HepG2 (cell line): Measurements from ENCODE around the gene ATP5F1E. TPM values are rescaled to one million over a fixed set of nuclear protein-coding genes. Genes with fewer than 3 reads are reported as not detected.

Source experiments
- EEA1 ChIP-seq: sonication (generic); formaldehyde crosslinking; IDR thresholded peaks from 2 replicates; pipeline ENCODE4 v1.5.1; 2020; ENCODE audit warnings: mild to moderate bottlenecking, missing genetic modification reagents, borderline replicate concordance
- JUN ChIP-seq: sonication (generic); formaldehyde crosslinking; IDR thresholded peaks from 2 replicates; pipeline ENCODE4 v1.4.0; 2020; ENCODE audit warnings: mild to moderate bottlenecking, missing genetic modification reagents
- MEIS1 ChIP-seq: sonication (generic); formaldehyde crosslinking; IDR thresholded peaks from 2 replicates; pipeline ENCODE4 v1.9.0; 2021; ENCODE audit warnings: mild to moderate bottlenecking, missing genetic modification reagents, moderate library complexity, borderline replicate concordance
- REPIN1 ChIP-seq: sonication (generic); formaldehyde crosslinking; IDR thresholded peaks from 2 replicates; pipeline ENCODE4 v1.8.0; 2022; ENCODE audit warnings: missing genetic modification reagents, low read depth, mild to moderate bottlenecking, borderline replicate concordance
- ZBTB34 ChIP-seq: sonication (generic); formaldehyde crosslinking; IDR thresholded peaks from 2 replicates; pipeline ENCODE4 v1.8.0; 2022; ENCODE audit warnings: mild to moderate bottlenecking, missing genetic modification reagents
- ZBTB42 ChIP-seq: sonication (generic); formaldehyde crosslinking; IDR thresholded peaks from 2 replicates; pipeline ENCODE4 v1.5.0; 2020; ENCODE audit warnings: mild to moderate bottlenecking, missing genetic modification reagents
- ZMYM3 ChIP-seq: sonication (generic); formaldehyde crosslinking; IDR thresholded peaks from 2 replicates; pipeline ENCODE4 v1.5.1; 2020; ENCODE audit warnings: mild to moderate bottlenecking, missing genetic modification reagents
- ZNF562 ChIP-seq: sonication (generic); formaldehyde crosslinking; IDR thresholded peaks from 2 replicates; pipeline ENCODE4 v1.8.0; 2022; ENCODE audit warnings: missing genetic modification reagents, borderline replicate concordance
- ZNF687 ChIP-seq: sonication (generic); formaldehyde crosslinking; IDR thresholded peaks from 2 replicates; pipeline ENCODE4 v1.5.1; 2020; ENCODE audit warnings: mild to moderate bottlenecking, missing genetic modification reagents, moderate library complexity
- ZNF746 ChIP-seq: sonication (generic); formaldehyde crosslinking; IDR thresholded peaks from 2 replicates; pipeline ENCODE4 v1.8.0; 2022; ENCODE audit warnings: mild to moderate bottlenecking, missing genetic modification reagents
- ZNF891 ChIP-seq: sonication (generic); formaldehyde crosslinking; IDR thresholded peaks from 2 replicates; pipeline ENCODE4 v1.5.0; 2020; ENCODE audit warnings: mild to moderate bottlenecking, missing genetic modification reagents
- polyA plus RNA-seq, 8 experiments: library from polyadenylated mRNA; depleted of rRNA in 3 of 8; stranded (reverse) in 7 of 8; unstranded in 1 of 8; fragments of >200 nt; fragmentation: Illumina TruSeq in 4 of 8; extraction: Trizol in 4 of 8; gene quantifications; 2 replicates each; pipeline versions ENCODE4 v1.2.1 to v1.2.3, GENCODE V29; 2011 to 2016; ENCODE audit warnings: low read depth in 4 of 8, missing spikeins in 1 of 8, mixed read lengths in 1 of 8; ENCODE audit not compliant: insufficient read depth in 1 of 8
- total RNA-seq, 5 experiments: library from RNA; depleted of rRNA; stranded (reverse); fragments of >200 nt; fragmentation: Illumina TruSeq; extraction: Trizol; gene quantifications; 2 replicates each; pipeline ENCODE4 v1.2.3, GENCODE V29; 2016; ENCODE audit warnings: low read depth in 1 of 5
- TF ChIP-seq, protein P1 (sequence below): sonication (generic); formaldehyde crosslinking; IDR thresholded peaks from 2 replicates; pipeline ENCODE4 v1.5.0; 2020; ENCODE audit warnings: missing genetic modification reagents, mild to moderate bottlenecking, borderline replicate concordance

ATP5F1E gene
- total and polyA plus RNA-seq, 2 of the 13 experiments (the other 11 are each of a cell fraction or from before 2014, with no cell fraction given), result 121 to 134 TPM

- TF ChIP-seq, protein P1, sequence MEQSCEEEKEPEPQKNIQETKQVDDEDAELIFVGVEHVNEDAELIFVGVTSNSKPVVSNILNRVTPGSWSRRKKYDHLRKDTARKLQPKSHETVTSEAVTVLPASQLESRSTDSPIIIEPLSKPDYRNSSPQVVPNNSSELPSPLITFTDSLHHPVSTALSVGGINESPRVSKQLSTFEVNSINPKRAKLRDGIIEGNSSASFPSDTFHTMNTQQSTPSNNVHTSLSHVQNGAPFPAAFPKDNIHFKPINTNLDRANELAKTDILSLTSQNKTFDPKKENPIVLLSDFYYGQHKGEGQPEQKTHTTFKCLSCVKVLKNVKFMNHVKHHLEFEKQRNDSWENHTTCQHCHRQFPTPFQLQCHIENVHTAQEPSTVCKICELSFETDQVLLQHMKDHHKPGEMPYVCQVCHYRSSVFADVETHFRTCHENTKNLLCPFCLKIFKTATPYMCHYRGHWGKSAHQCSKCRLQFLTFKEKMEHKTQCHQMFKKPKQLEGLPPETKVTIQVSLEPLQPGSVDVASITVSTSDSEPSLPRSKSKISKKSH (CRISPR knock-in tag), result 0 out of 2 replicates have a peak, but pooled peaks have one; percentile 22
- peak; percentile 62; the same call in 1 of the 2 replicates for TF ChIP-seq ZNF891 (CRISPR knock-in tag)
- TF ChIP-seq ZBTB34, result no peak
- 0 out of 2 replicates have a peak, but pooled peaks have one; percentile 26 for TF ChIP-seq EEA1 (CRISPR knock-in tag)
- TF ChIP-seq ZNF687 (CRISPR knock-in tag), result peak; percentile 11; the same call in 1 of the 2 replicates
- 0 out of 2 replicates have a peak, but pooled peaks have one; percentile 26 for TF ChIP-seq ZBTB42 (CRISPR knock-in tag)
- no peak for TF ChIP-seq ZNF746 (CRISPR knock-in tag)
- no peak for TF ChIP-seq JUN (CRISPR knock-in tag)
- no peak for TF ChIP-seq ZMYM3 (CRISPR knock-in tag)
- no peak for TF ChIP-seq ZNF562 (CRISPR knock-in tag)
- TF ChIP-seq REPIN1 (CRISPR knock-in tag), result no peak
- TF ChIP-seq MEIS1 (CRISPR knock-in tag), result 0 out of 2 replicates have a peak, but pooled peaks have one; percentile 64
Observed at GRCh38 chr20:59014680-59015389, 17.3 kb downstream of the ATP5F1E start (continued).
